DND-41 (cell line): ENCODE results near the gene C17orf114.
A peak's percentile ranks its signal among the peaks of the same experiment; 100 is the strongest.

Experiments
- ATAC-seq: fragments of 200-7000 bp; cut with Tn5 transposase; 3 replicates; pipeline ENCODE4 v1.9.1; 2021; ENCODE audit warnings: low read depth; ENCODE audit not compliant: insufficient read depth
- DNase-seq: peaks from one replicate; pipeline ENCODE4 v3.0.0-alpha.2; 2020
- H2AFZ ChIP-seq: 2 replicates; pipeline ENCODE4 v1.6.0; 2012; ENCODE audit warnings: low read depth, low read length
- H3K27ac ChIP-seq: 2 replicates; pipeline ENCODE4 v1.5.1; 2012; ENCODE audit warnings: low read length, inconsistent platforms
- H3K27me3 ChIP-seq: fragments of 200-600 bp; sonication (generic); 2 replicates; pipeline ENCODE4 v1.6.0; 2012; ENCODE audit warnings: low read length, mild to moderate bottlenecking, inconsistent platforms; ENCODE audit not compliant: insufficient read depth, poor library complexity
- H3K36me3 ChIP-seq: 2 replicates; pipeline ENCODE4 v1.5.1; 2012; ENCODE audit warnings: low read length, inconsistent platforms; ENCODE audit not compliant: insufficient read depth
- H3K4me1 ChIP-seq: 2 replicates; pipeline ENCODE4 v1.5.1; 2012; ENCODE audit warnings: mild to moderate bottlenecking, low read length; ENCODE audit not compliant: insufficient read depth
- H3K4me2 ChIP-seq: 2 replicates; pipeline ENCODE4 v1.6.0; 2012; ENCODE audit warnings: mild to moderate bottlenecking, moderate library complexity, low read length, inconsistent platforms; ENCODE audit not compliant: insufficient read depth
- H3K4me3 ChIP-seq, 2 experiments: fragments of 200-600 bp in 1 of 2; shearing (Covaris generic) in 1 of 2; 2 replicates each; pipeline ENCODE4 v1.5.1; 2012 to 2016; ENCODE audit warnings: inconsistent platforms in 2 of 2, low read length in 2 of 2, mild to moderate bottlenecking in 2 of 2, low read depth in 1 of 2, moderate library complexity in 1 of 2
- H3K79me2 ChIP-seq: 2 replicates; pipeline ENCODE4 v1.6.0; 2012; ENCODE audit warnings: low read length, inconsistent platforms; ENCODE audit not compliant: insufficient read depth
- H3K9ac ChIP-seq: 2 replicates; pipeline ENCODE4 v1.6.0; 2012; ENCODE audit warnings: low read depth, mild to moderate bottlenecking, inconsistent platforms, low read length, moderate library complexity
- H3K9me3 ChIP-seq: 2 replicates; pipeline ENCODE4 v1.5.1; 2012; ENCODE audit warnings: low read length, moderate library complexity, mild to moderate bottlenecking, inconsistent platforms; ENCODE audit not compliant: insufficient read depth, severe bottlenecking
- H4K20me1 ChIP-seq: 2 replicates; pipeline ENCODE4 v1.6.0; 2012; ENCODE audit warnings: low read length; ENCODE audit not compliant: insufficient read depth
- EZH2 ChIP-seq: IDR thresholded peaks from 3 replicates; pipeline ENCODE4 v1.6.1; 2012; ENCODE audit warnings: borderline replicate concordance, low read depth, mild to moderate bottlenecking, moderate library complexity, low read length, inconsistent platforms; ENCODE audit not compliant: severe bottlenecking
- TF ChIP-seq, protein P1 (sequence below): IDR thresholded peaks from 2 replicates; pipeline ENCODE4 v1.5.1; 2012; ENCODE audit warnings: borderline replicate concordance, low read length, moderate library complexity, mild to moderate bottlenecking; ENCODE audit not compliant: poor library complexity, severe bottlenecking; ENCODE audit errors: extremely low read depth

Gene C17orf114

DNA sequence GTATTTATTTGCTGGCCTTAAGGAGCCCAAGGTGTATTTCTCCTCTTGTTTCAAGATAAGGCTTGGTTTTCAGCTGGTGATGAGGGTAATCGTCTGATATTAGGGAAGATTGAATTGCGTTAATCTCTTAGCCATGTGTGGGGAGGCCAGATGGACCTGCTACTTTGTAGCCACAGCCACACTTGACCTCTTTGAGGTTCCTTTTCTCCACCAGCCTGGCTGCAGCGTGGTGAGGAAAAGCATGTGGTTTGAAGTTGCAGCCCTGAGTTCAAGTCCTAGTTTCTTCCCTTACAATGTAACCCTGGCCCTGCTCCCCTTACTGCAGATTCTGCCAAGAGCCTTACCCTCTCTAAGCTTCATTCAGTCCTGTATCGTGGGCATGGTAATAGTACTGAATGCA, 34.1 kb upstream of the C17orf114 start:
- Histone ChIP-seq H3K9ac (no peak overlapping the region), H3K27me3 (no peaks in the 10 kb centered on the region), H3K27ac (no peak overlapping the region), H3K9me3 (no peaks in the 10 kb centered on the region), H2AFZ (no peak overlapping the region), H3K79me2 (peaks cover 63% of the 10 kb centered on the region), H3K4me1 (peaks cover 21% of the 10 kb centered on the region), H3K4me2 (no peak overlapping the region), H3K36me3 (peaks cover 6% of the 10 kb centered on the region; the same call in 1 of the 2 replicates), H4K20me1 (peaks cover 63% of the 10 kb centered on the region), H3K4me3 (no peak overlapping the region)
- ATAC-seq (no peak), DNase-seq (no peak)
- TF ChIP-seq, protein P1, sequence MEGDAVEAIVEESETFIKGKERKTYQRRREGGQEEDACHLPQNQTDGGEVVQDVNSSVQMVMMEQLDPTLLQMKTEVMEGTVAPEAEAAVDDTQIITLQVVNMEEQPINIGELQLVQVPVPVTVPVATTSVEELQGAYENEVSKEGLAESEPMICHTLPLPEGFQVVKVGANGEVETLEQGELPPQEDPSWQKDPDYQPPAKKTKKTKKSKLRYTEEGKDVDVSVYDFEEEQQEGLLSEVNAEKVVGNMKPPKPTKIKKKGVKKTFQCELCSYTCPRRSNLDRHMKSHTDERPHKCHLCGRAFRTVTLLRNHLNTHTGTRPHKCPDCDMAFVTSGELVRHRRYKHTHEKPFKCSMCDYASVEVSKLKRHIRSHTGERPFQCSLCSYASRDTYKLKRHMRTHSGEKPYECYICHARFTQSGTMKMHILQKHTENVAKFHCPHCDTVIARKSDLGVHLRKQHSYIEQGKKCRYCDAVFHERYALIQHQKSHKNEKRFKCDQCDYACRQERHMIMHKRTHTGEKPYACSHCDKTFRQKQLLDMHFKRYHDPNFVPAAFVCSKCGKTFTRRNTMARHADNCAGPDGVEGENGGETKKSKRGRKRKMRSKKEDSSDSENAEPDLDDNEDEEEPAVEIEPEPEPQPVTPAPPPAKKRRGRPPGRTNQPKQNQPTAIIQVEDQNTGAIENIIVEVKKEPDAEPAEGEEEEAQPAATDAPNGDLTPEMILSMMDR: no peak

DNA sequence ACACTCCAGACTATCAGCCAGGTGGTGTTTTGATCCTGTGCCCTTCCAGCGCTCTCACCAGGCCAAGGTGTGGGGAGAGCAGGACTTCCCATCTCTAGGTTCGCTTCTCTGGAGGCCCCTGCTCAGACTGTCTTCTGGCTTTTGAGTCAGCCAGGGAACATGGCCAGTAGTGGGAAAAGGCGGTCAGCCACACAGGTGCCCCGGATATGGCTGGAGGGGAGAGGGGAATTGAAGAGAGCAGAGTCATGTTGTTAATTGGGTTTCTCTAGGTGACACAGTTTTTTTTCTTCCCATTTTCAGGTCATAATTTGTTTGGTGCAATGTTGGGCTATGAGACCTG, 32.5 kb upstream of the C17orf114 start:
- Histone ChIP-seq H3K9ac (peak overlapping the region; percentile 82), H3K9me3 (no peaks in the 10 kb centered on the region), H3K4me2 (peak overlapping the region; percentile 94), H2AFZ (no peak overlapping the region), H3K4me3 (peak overlapping the region in 1 of 2 experiments; percentile 89; a peak in 2 of 4 replicates), H3K27me3 (no peaks in the 10 kb centered on the region), H3K27ac (no peak overlapping the region; the same call in 1 of the 2 replicates), H3K79me2 (peaks cover 48% of the 10 kb centered on the region), H4K20me1 (peaks cover 48% of the 10 kb centered on the region), H3K36me3 (peaks cover 6% of the 10 kb centered on the region; the same call in 1 of the 2 replicates), H3K4me1 (peaks cover 21% of the 10 kb centered on the region)
- ATAC-seq (no peak), DNase-seq (no peak)
- TF ChIP-seq, protein P1: no peak
- TF ChIP-seq EZH2: no peak

DNA sequence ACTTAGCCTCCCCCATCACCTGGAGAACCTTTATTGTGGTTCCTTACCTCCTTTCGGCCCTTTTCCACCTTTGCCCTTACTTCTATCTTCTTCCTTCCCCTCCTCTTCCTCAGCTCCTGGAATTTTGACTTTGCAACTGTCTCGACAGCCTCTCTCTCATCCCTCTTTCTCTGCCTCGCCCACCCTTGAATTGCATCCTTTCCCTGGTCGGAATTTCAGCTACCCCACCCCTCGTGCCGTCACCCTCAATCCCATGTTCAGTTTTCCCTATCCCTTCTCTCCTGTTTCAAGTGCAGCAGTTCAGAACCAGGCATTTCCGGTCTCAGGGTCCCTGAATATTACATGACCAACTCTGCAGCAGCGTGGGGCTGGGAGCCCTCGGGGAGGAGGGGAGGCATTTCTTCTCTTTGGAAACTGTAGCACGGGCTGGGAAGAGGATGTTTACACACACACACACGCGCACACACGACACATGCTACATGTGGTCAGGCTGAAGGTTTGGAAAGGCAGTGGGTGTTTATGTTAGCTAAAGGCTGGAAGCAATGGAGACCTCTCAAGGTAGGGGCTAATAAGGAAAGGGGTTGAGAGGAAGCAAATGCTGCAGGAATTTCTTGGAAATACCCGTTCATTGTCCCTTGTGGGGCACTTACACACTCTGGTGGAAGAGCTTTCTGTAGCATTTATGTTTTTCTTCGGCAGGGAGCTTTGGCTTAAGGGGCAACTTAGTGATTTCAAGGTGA, 32.0 kb upstream of the C17orf114 start:
- peaks cover 43% of the 10 kb centered on the region for H3K79me2 ChIP-seq
- peaks cover 21% of the 10 kb centered on the region for H3K4me1 ChIP-seq
- peaks cover 43% of the 10 kb centered on the region for H4K20me1 ChIP-seq
- DNase-seq: peak; percentile 36
- peak overlapping the region; percentile 82 for H3K9ac ChIP-seq
- H3K4me3 ChIP-seq: peak overlapping the region; percentile 76 to 89
- H2AFZ ChIP-seq: peak overlapping the region; percentile 77
- H3K27ac ChIP-seq: peak overlapping the region; percentile 51
- H3K4me2 ChIP-seq: peak overlapping the region; percentile 94
- peaks cover 6% of the 10 kb centered on the region; the same call in 1 of the 2 replicates for H3K36me3 ChIP-seq
- peak; percentile 22; the same call in 1 of the 3 replicates for ATAC-seq
- TF ChIP-seq EZH2: no peak
- TF ChIP-seq, protein P1: no peak
- no peaks in the 10 kb centered on the region for H3K27me3 ChIP-seq
- H3K9me3 ChIP-seq: no peaks in the 10 kb centered on the region
